Endometrial microvascular endothelial cells (primary cell): ENCODE results near the gene CAMK2B. TPM values are rescaled to one million over a fixed set of nuclear protein-coding genes. Genes with fewer than 3 reads are reported as not detected.

ENCODE experiments used
- in situ Hi-C: cut with HindIII; loops from 2 replicates; pipeline ENCODE4 v1.10.0; 2017; ENCODE audit warnings: low sequenced_read_pairs, low pct_unique_long_range_greater_than_20kb; ENCODE audit errors: inconsistent ontology term
- total RNA-seq: library from RNA; depleted of rRNA; stranded (reverse); fragments of >200 nt; gene quantifications from one replicate; pipeline ENCODE4 v1.2.3, GENCODE V29; 2015; ENCODE audit errors: inconsistent ontology term

The CAMK2B gene
- total RNA-seq, 1 donor from 2014 or later: not detected

DNA sequence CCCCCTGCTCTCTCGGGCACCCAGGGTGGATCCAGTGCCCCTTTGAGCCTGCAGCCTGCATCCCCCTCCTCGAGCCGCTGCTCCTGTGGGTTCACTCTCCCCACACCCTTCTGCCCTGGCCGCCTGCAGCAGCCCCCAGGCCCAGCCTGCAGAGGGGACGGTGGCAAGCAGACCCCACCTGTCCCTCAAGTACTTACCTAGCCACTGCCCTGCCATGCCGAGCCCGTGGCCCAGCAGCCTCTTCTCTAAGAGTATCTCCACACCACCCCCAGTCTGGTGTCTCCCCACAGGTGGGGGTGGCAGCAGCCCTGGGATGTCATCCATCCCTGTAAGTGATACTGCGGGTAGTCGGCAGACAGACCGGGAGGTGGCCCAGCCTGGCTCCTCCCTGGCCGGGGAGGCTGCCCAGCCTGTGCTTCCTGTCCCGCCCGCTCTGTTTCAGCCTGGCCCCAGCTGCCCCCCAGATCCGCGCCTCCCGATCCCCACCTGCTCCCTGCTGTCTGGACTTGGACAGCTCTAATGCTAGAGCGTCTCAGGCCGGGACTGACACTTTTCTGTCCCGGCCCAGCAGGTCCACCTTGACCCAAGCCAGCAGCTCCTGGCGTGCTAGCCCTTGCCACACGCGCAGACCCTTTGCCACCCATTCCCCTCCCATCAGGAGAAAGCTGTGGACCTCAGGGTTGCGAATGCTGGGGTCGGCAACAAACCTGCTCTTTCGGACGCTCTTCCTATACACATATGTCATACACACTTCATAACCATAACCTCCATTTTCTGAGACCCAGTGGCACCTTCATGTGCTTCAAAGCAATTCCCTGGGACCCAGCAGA is 99.6 kb downstream of the CAMK2B start:
- in situ Hi-C loops: no loop called here

DNA sequence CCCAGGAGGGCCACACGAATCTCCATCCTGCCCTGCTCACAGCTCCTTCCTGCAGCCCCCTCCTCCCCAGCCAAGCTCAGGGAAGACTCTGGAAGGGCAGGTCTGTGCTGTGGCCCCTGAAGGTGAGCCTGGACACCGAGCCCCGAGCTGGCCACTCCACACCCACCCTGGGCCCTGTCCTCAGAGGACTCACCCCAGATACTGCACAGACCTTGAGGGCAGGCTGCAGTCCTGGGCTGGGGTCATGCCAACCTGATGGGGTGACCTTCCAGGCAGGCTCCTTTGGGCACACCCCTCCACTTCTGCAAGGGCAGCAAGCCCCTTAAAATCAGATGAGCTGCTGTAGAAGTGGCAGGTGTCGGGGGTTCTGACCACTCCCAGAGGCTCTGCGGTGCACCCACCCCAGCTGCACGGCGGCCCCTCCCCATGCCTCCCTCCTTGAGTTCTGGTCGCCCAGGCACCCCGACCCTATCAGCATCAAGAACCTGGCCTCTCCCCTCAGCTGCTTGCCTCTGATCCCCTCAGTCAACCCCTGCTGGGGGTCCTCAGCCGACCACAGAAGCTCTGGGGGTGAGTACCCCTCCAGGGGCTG is 100.3 kb downstream of the CAMK2B start:
- in situ Hi-C loops: loop anchor here (25.0 kb wide), 1 partner anchor 337 kb away; the partner anchor contains the start of gene DDX56

DNA sequence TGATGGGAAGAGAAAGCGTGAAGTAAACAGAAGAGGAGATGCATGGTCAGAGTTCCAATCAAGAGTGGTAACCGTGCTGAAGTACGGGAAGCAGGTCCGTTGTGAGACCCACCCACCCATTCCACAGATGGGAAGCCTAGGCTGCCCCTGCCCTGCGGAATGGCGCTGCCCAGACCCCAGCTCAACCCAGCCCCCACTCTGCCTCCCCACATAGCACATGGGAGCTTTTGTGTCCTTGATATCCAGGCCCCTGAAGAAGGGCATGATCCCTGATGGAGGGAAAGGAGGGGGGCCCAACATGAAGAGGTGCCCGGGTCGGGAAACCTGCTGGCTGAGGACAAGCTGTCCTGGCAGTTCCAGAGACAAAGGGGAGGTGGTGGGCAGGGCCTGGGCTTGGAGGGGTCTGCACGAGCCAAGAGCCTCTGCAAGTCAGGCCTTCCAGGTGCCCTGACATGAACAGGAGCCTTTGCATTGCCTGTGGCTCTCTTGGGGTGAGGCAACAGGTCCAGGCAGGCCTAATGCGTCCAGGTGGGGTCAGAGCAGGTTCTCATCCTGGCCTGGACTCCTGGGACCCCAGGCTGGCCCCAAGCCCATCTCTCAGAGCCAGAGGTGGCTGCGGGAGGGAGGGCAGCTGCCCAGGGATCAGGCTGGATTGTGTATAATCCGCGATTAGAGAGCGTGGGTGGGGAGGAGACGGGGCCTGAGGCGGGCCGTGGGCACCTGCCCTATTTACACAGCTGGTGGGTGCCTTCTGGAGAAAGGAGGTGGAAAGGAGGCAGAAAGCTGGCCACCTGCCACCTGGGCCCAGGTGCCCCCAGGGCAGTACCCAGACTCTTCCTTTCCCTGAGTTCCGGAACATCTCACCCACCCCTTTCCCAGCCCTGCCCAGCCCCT is 101.1 kb downstream of the CAMK2B start:
- in situ Hi-C loops: loop anchor here (25.0 kb wide), 1 partner anchor 338 kb away; the partner anchor contains the start of gene DDX56

DNA sequence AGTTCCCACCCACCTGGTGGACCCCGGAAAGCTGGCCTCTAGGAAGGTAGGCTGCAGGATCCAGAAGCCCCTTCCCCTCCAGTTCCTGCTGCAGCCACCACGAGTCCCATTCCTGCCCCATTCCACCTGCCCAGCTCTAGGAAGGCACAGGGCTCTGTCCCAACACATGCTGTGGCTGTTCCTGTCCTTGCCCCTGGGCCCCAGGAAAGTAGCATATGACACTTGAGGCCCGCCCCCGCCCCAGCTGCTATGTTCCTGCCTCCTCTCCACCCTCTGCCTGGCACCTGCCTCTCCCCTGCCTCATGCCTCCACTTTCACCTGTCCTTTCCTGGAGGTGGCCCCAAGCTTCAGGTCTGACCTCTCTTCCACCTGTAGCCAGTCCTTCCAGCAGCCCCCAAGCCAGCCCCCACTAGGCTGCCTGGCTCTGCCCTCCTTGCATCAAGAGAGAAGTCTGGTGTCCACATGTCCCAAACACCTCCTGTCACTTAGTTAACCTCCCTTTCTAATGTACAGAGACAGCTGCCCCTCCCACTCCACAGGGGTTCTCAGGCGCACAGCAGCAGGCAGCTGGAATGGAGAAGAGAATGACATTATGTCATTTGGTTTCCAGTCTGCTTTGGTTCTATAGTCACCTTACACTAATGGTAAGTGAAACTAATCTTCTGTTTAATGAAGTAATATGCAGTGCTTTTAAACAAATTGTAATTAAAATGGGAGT is 101.9 kb downstream of the CAMK2B start:
- in situ Hi-C loops: loop anchor here (25.0 kb wide), 1 partner anchor 339 kb away; the partner anchor contains the start of gene DDX56

DNA sequence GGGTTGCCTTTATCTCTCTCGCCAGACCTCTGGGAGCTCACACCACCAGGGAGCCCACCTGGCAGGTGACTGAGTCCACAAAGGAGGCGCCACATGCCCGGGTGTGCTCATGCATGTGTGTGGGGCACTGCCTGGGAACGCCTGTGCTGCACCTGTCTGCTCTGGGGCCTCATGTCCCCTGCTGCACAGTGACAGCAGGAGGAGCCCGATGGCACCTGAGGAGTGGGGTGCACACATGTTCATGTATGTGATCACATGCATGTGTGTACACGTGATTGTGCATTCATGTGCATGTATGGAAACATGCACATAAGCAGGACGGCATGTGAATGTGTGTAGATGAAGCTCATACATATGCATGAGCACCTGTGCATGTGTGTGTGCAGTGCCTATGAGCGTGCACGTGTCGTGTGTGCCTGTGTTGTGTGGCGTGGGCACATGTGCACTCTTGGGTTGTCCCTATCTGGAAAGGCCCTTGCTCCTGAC is 102.6 kb downstream of the CAMK2B start:
- in situ Hi-C loops: loop anchor here (25.0 kb wide), 1 partner anchor 339 kb away; the partner anchor contains the start of gene DDX56

DNA sequence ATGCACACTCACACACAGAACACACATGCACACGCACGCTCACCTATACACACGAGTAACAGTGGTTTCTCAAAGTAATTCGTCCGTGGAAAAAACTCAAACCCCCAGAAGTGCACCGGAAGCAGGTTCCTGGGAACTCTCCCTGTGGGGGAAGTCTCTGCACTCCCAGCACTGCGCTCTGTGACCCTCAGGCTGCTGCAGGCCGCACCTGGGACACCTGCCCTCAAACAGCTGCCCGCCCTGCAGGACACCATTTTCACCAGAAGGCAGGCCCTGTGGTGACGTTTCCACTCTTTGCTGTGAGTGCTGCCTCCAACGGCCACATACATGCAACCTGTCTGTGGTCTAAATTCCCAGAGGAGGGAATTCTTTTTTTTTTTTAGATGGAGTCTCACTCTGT is 103.3 kb downstream of the CAMK2B start:
- in situ Hi-C loops: loop anchor here (25.0 kb wide), 1 partner anchor 340 kb away; the partner anchor contains the start of gene DDX56

DNA sequence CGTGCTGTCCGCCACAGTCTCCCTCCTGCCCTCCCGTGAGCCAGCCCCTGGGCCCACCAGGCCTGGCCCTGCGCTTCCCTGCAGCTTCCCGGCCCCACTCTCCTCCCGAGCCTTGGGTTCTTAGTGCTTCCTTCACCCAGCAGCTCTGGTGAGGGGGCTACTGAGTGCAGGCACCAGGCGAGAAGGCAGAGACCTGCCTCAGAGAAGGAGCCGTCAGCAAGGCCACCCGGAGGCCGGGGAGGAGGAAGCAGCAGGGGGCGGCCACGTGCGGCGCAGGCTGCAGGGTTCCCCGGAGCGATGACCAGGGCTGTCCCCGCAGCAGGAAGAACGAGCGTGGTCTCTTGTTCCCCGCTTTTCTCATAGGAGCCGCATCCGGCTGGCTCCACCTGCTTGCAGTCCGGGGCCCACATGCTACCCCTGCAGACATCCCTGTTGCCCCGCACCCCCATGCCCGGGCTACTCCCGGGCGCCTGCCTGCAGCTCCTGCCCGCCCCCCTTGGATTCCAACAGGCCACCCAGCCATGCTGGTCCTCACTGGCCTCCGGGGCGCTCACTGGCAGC is 104.1 kb downstream of the CAMK2B start:
- in situ Hi-C loops: loop anchor here (25.0 kb wide), 1 partner anchor 341 kb away; the partner anchor contains the start of gene DDX56

DNA sequence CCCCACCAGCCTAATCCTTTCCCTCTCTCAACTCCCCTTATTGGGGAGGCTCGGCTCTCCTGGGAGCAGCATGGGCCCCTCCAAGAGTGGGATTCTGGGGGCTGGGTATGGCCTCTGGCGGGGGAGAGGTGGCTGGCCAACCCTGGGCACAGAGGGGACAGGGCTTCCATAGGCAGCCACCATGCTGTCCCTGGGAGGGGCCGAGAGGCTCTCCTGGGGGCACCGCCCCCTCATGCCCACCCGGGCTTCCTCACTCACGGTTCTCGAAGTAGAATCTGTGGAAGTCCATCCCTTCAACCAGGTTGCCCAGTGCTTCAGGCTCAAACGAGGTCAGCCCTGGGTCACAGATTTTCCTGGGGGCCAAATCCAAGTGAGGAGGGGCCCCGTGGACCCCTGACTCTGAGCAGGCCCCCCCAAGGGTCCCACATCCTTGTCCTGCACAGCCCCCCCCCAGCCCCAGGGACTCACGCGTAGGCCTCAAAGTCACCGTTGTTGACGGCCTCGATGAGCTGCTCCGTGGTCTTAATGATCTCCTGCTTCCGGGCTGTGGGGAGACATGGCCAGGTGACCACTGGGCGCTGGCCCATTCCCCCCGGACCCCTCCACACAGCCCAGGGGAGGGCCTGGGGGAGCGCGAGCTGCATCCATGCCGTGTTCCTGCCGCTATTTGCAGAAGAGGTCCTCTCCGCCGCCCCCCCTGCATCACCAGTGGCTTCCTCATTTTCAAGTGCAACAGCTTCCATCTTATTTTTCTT is 104.9 kb downstream of the CAMK2B start:
- in situ Hi-C loops: loop anchor here (25.0 kb wide), 1 partner anchor 342 kb away; the partner anchor contains the start of gene DDX56

DNA sequence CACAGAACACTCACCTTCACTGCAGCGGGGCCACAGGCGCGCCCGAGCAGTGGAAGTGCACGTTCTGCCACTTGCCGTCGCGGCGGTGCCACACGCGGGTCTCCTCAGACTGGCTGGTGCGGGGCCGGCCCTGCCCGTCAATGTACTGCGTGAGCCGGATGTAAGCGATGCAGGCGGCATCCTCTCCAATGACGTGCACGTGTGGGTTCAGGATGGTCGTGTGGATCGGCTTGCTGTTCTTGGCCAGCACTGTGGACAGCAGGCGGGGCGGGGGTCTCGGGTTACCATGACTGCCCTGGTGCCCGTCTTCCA is 105.4 kb downstream of the CAMK2B start:
- in situ Hi-C loops: loop anchor here (25.0 kb wide), 1 partner anchor 342 kb away; the partner anchor contains the start of gene DDX56

DNA sequence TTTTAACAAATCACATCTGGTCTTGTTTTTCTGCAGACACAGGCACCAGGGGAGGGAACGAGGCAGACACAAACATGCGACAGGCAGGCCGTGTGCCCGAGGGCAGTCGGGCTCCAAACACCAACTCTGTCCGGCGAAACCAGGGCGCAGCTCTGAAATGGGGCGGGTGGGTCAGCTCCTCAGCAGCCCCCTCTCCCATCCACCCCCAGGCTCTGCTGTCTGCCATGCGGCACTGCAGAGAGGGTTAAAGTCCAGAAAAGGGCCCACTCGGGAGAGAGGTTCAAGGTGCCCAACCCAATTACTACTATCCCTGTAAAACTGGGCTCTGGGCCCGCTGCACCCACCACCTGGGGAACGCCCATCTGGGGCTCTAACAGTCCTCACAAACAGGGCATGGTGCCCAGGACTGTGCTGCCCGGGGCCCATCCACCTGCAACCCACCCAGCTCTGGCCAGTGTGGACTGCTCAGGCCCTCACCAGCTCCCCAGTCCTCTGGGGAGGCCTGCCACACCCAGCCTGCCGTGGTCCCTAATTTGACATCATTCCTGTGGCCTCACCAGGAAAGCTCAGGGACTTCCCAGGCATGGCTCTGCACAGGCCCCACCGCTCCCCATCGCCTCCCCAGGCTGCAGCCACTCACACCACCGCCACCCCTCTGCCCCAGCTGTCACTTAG is 105.9 kb downstream of the CAMK2B start:
- in situ Hi-C loops: loop anchor here (25.0 kb wide), 1 partner anchor 343 kb away; the partner anchor contains the start of gene DDX56

DNA sequence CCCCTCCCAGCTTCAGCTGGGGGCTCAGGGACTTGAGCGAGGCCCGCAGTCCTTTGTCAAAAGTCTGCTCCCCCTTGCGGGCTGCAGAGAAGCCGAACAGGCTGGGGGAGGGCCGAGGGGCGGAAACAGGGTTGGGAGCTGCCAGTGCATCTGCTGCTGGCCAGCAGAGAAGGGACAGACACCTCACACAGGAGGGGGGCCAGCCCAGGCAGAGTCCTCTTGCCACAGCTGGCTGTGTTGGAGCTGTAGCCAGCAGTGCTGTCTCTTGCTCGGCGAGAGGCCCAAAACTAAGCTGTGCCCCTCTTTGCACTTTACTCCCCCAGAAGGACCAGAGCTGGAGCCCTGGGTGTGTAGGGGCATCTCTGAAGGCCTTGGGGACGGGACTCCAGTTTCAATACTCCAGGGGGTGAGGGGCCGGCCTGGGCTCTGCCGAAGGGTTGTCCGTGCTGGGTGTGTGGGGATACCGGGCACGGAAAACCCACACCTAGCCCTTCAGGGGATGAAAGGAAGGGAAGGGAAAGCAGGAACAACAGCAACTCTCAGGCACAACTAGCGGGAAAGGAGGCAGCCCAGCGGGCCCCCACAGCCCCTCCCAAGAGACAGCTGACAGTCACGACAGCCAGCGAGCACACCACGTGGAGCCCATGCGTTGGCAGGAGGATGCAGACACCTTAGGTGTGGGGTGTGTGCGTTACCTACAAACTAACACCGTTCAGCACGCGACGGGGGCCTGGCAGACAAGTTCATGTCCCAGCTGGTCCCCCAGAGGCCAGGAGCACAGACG is 106.8 kb downstream of the CAMK2B start:
- in situ Hi-C loops: loop anchor here (25.0 kb wide), 1 partner anchor 344 kb away; the partner anchor contains the start of gene DDX56

DNA sequence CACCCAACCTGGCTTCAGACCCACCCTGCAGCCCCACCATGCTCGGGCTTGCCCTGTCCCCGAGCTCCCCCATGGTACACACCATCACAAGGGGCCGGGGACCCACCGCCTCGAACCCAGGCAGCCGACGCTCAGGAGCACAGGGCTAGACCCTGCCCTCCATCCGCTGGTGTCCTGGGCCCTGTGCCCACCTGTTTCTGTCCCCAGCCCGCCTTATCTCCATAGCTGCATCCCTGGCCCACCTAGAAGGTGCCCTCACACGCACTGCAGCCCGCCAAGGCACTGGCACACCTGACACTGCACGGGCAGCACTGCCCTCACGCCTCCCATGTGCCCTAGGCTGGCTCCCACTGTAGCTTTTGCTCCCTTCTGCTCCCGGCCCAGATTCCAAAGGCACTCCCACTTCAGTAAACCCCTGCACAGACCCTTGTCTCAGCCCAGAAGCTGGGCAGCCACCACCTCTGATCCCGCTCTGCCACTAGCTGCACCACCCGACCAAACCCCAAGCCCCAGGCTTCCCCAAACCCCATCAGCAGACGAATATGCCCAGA is 107.5 kb downstream of the CAMK2B start:
- in situ Hi-C loops: loop anchor here (25.0 kb wide), 1 partner anchor 344 kb away; the partner anchor contains the start of gene DDX56

DNA sequence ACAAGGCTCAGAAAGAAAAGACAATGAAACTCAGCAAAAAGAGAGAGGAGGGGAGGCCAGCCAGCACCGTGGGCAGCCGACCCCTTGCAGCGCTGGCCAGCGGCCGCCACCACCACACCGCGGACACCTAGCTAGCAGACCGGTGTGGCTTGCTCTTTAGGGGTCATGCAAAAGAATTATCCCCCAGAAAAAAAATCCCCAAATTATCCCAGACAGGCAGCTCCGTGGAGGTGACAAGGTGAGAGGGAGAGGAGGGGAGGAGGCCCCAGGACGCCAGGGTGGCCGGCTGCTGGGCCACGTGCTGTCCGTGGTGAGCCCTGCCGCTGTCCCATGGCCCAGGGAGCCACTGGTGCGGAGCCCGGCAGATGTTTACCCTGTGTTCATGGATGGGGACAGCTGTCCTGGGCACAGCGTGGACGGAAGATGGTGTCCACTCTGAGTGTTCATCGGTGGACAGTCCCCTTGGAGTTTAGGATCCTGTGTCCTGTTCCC is 108.1 kb downstream of the CAMK2B start:
- in situ Hi-C loops: loop anchor here (25.0 kb wide), 1 partner anchor 345 kb away; the partner anchor contains the start of gene DDX56

DNA sequence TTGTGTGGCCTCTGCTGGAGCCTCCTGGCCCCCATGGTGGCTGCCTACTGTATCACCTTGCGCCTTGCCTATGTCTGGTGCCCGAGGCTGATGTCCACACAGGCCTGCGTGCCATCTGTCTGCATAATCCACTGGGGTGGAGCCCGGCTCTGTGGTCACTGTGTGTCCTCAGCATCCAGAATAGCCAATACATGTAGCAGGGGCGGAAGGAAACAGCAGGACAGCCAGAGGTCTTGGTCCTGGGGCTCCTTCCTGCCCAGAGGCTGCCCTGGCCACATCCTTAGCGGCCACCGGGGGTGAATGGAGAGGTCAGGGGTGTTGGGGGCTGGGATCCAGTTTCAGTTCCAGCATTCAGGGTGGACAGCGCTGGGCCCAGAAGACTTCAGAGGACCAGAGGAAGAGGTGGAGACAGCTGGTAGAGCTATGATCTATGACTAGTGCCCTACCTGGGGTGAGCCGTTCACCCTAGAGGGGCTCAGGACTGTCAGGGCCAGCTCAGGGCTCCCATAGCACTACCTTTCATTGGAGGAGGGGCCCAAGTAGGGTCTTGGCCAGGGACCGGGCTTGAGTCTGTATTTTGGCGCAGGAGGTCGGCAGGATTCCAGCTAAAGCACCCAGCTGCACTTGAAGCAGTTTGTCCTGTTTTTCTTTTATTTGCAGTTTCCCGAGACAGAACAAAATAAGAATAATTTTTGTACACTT is 108.7 kb downstream of the CAMK2B start:
- in situ Hi-C loops: loop anchor here (25.0 kb wide), 1 partner anchor 346 kb away; the partner anchor contains the start of gene DDX56

DNA sequence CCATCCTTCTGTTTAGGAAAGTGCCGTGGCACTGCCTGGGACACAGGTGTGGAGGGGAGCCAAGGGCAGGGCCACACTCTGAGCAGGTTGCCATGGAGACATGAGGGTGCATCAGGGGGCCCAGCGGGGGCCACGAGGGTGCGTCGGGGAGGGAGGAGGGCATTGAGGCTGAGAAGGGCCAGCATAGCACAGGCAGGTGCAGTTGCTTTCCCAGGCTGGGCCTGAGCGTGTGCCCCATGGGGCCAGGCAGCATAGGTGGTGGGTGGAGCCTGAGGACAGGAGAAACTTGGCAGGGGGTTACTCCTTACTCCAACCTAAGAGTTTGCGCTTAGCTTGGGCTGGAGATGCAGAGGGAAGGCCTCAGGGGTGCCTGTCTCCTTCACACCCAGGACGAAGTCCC is 109.4 kb downstream of the CAMK2B start:
- in situ Hi-C loops: loop anchor here (25.0 kb wide), 1 partner anchor 346 kb away; the partner anchor contains the start of gene DDX56
